GM21825 (cell line): ENCODE measurements around the gene NR2E3.
"Not testable (repeated sequence)": the region's sequence is repeated elsewhere in the genome, so short reads cannot be mapped to it uniquely, and the experiment has no call there.

Experiments used
- ATAC-seq: cut with Tn5 transposase; IDR thresholded peaks from one replicate; pipeline ENCODE4 v1.9.1; 2021; ENCODE audit warnings: mild to moderate bottlenecking, moderate library complexity; ENCODE audit not compliant: unreplicated experiment

Gene NR2E3

GRCh38 chr15:71813723-71814470 is 3.5 kb downstream of the NR2E3 start:
- no peak for ATAC-seq

GRCh38 chr15:71815301-71815700 is 4.9 kb downstream of the NR2E3 start:
- no peak for ATAC-seq

- ATAC-seq, result no peak
These were observed 7.0 kb downstream of the NR2E3 start for GRCh38 chr15:71817351-71817750.

GRCh38 chr15:71820127-71820526 is 9.8 kb downstream of the NR2E3 start:
- no peak for ATAC-seq

- no peak for ATAC-seq
These were observed 11.3 kb downstream of the NR2E3 start for GRCh38 chr15:71821547-71822129.

GRCh38 chr15:71822890-71823630 is 12.7 kb downstream of the NR2E3 start:
- no peak for ATAC-seq

GRCh38 chr15:71823801-71824200 is 13.4 kb downstream of the NR2E3 start:
- ATAC-seq, result no peak

GRCh38 chr15:71825021-71825730 is 14.8 kb downstream of the NR2E3 start:
- no peak for ATAC-seq

- no peak for ATAC-seq
These were observed 15.8 kb downstream of the NR2E3 start for GRCh38 chr15:71826196-71826595.

- ATAC-seq, result no peak
These were observed 20.6 kb downstream of the NR2E3 start for GRCh38 chr15:71830981-71831380.

- ATAC-seq, result no peak
These were observed 31.2 kb downstream of the NR2E3 start for GRCh38 chr15:71841563-71841962.

- ATAC-seq, result no peak
These were observed 34.6 kb downstream of the NR2E3 start for GRCh38 chr15:71844916-71845315.

- no peak for ATAC-seq
These were observed 43.2 kb downstream of the NR2E3 start for GRCh38 chr15:71853543-71853942.

GRCh38 chr15:71858232-71858631 is 47.9 kb downstream of the NR2E3 start:
- ATAC-seq, result not testable (repeated sequence)
